Measurements from ENCODE around the gene TLX2.

Gene TLX2

DNA sequence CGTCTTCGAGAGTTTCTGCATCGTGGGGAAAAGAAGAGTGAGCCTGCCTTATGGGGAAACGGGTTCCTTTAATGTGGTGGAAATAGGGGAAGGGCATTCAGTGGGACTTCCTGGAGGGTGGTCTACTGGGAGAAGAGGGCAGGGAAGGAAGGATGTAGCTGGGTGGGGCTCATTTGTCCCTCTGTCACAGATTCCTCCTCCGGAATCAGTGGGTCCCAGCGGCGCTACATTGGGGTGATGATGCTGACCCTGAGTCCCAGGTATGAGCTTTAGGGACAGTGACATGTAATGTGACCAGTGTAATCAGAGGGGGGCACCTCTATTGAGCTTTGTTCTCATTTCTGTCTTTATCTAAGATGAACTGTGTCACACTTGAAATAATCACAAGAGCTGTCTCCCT, 17.4 kb downstream of the TLX2 start:
- in situ Hi-C loops (cut with HindIII; ENCODE audit: low sequenced_read_pairs), result no loop called here

- in situ Hi-C loops (cut with HindIII; ENCODE audit: low sequenced_read_pairs), result no loop called here
Observed at GRCh38 chr2:74532222-74532621, 18.0 kb downstream of the TLX2 start.

- in situ Hi-C loops (cut with HindIII; ENCODE audit: low sequenced_read_pairs), result no loop called here
Observed at GRCh38 chr2:74533464-74533863, 19.2 kb downstream of the TLX2 start.

- in situ Hi-C loops (cut with HindIII; ENCODE audit: low sequenced_read_pairs), result no loop called here
Observed at GRCh38 chr2:74534411-74534810, 20.2 kb downstream of the TLX2 start.

GRCh38 chr2:74535440-74535965, 21.3 kb downstream of the TLX2 start:
- in situ Hi-C loops (cut with HindIII; ENCODE audit: low sequenced_read_pairs), result no loop called here

- in situ Hi-C loops (cut with HindIII; ENCODE audit: low sequenced_read_pairs), result no loop called here
Observed at GRCh38 chr2:74536166-74536950, 22.1 kb downstream of the TLX2 start.

GRCh38 chr2:74537140-74537539, 22.9 kb downstream of the TLX2 start:
- in situ Hi-C loops (cut with HindIII; ENCODE audit: low sequenced_read_pairs), result no loop called here

DNA sequence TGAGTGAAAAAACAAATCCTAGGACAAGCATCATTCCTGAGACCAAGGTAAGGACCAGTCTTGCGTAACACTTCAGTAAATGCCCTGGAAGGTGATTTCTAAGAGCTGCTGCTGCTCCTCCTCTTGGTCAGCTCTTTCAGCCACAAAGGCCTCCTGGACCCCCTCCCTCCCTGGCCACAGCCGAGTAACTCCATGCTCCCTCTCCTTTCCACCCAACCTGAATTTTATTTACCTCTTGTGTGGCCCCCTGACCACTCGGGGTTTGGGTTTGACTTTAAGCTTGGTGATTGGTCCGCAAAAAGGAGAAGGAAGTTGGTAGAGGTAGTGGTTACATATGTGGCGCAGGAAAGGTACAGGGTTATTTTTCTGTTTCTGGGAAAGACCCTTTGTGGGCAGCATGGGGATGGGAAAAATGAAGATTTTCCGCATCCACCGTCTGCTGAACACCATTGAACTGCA, 24.7 kb downstream of the TLX2 start:
- in situ Hi-C loops (cut with HindIII; ENCODE audit: low sequenced_read_pairs), result no loop called here

GRCh38 chr2:74540291-74540690, 26.0 kb downstream of the TLX2 start:
- in situ Hi-C loops (cut with HindIII; ENCODE audit: low sequenced_read_pairs), result no loop called here

GRCh38 chr2:74542978-74543377, 28.7 kb downstream of the TLX2 start:
- in situ Hi-C loops (cut with HindIII; ENCODE audit: low sequenced_read_pairs), result no loop called here

- in situ Hi-C loops (cut with HindIII; ENCODE audit: low sequenced_read_pairs), result no loop called here
Observed at GRCh38 chr2:74544634-74545033, 30.4 kb downstream of the TLX2 start.

GRCh38 chr2:74546004-74546403, 31.8 kb downstream of the TLX2 start:
- in situ Hi-C loops (cut with HindIII; ENCODE audit: low sequenced_read_pairs), result no loop called here

GRCh38 chr2:74548285-74548899, 34.1 kb downstream of the TLX2 start:
- in situ Hi-C loops (cut with HindIII; ENCODE audit: low sequenced_read_pairs), result no loop called here

DNA sequence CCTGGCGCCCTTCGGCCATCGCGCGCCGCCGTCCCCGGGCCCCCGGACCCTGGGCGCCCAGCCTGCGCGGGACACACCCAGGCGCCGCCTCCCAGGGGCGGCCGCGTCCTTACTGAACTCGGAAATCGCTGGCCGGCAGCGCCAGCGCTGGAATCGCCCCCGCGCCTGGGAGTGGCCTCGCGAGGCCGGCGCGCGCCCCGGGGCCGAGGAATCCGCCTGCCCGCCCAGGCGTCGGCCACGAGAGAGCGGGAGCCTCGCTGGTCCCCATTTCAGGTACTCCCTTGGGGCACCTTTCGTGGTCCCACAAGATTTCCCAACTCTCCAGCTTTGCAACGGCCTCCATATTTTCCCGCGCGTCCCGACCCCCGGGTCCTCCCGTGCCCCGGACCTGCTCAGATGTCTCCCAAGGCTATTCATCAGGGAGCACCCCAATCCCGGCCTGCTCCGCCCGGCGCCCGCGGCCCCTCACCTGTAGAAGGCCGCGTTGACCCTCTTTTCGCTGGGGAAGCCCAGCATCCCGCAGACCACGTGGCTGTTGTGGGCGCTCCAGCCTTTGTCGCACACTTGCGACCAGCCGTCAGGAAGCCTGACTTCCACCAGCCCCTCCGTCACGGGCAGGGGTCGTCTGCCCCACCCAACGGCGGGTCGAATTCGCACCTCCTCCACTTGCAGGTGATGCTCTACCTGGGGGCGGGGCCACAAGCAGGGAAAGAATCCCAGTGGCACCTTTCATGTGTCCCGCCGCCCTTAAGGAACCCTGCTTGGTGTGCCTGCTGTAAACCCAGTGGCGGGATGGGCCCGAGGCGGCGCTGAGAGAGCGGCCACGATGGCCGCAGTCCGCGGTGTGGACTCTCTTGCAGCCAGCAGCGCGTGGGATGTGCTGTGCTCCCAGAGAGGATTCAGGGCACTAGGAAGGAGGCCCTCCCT, 34.9 kb downstream of the TLX2 start:
- in situ Hi-C loops (cut with HindIII; ENCODE audit: low sequenced_read_pairs), result no loop called here

- in situ Hi-C loops (cut with HindIII; ENCODE audit: low sequenced_read_pairs), result no loop called here
Observed at GRCh38 chr2:74550231-74550630, 36.0 kb downstream of the TLX2 start.

- in situ Hi-C loops (cut with HindIII; ENCODE audit: low sequenced_read_pairs), result no loop called here
Observed at GRCh38 chr2:74551530-74551929, 37.3 kb downstream of the TLX2 start.

GRCh38 chr2:74551942-74552913, 38.0 kb downstream of the TLX2 start:
- in situ Hi-C loops (cut with HindIII; ENCODE audit: low sequenced_read_pairs), result no loop called here

GRCh38 chr2:74552914-74553811, 38.9 kb downstream of the TLX2 start:
- in situ Hi-C loops (cut with HindIII; ENCODE audit: low sequenced_read_pairs), result no loop called here

Measured in DLD1 (cell line).